Measurements from ENCODE around the gene WDR49. TPM values are rescaled to one million over a fixed set of nuclear protein-coding genes. Genes with fewer than 3 reads are reported as not detected.

WDR49 gene
- total RNA-seq, 1 experiment from 2014 or later, result 0.34 TPM

DNA sequence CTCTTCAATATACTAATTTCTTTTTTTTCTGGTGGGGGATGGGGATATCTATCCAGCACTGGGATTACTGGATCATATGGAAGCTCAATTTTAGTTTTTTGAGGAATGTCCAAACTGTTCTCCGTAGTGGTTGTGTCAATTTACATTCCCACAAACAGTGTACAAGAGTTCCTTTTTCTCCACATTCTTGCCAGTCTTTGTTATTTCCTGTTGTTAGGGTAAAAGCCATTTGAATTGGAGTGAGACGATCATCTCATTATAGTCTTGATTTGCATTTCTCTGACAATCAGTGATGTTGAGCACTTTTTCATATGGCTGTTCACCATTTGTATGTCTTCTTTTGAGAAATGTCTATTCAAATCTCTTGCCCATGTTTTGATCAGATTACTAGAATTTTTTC lies 12.8 kb upstream of the WDR49 start:
- no peaks in the 10 kb centered on the region for H3K9me2 ChIP-seq (ENCODE audit: insufficient read depth)
- no TSS peak for BruUV-seq (replicated peaks)
- no peaks in the 10 kb centered on the region for H3K27me3 ChIP-seq (ENCODE audit: insufficient read depth, low read length)
- ChIA-PET CTCF (no interaction called here), RAD21 (ENCODE audit: low non-redundant PET in 1 of 2, low total read pairs in 2 of 2, uncharacterized antibody in 2 of 2, unreplicated experiment in 2 of 2) (no interaction called here), POLR2A (no interaction called here)
- no peak overlapping the region for H3K4me3 ChIP-seq (replicated peaks in 1 of 2; ENCODE audit: low read depth in 1 of 2, low read length in 2 of 2)
- no peak overlapping the region for H3K4me2 ChIP-seq (ENCODE audit: low read length)
- no peak for ATAC-seq
- H3K9me3 ChIP-seq (ENCODE audit: control insufficient read depth in 1 of 2, insufficient read depth in 1 of 2, low read depth in 1 of 2, low read length in 2 of 2), result no peaks in the 10 kb centered on the region
- no peaks in the 10 kb centered on the region for H3K4me1 ChIP-seq (ENCODE audit: control insufficient read depth in 1 of 2, insufficient read depth in 2 of 2, low read length in 2 of 2)
- H3K9ac ChIP-seq (ENCODE audit: low read length), result no peak overlapping the region
- DNase-seq (ENCODE audit: low read depth, low spot score), result no peak
- no peaks in the 10 kb centered on the region for H4K20me1 ChIP-seq (ENCODE audit: insufficient read depth)
- H3K27ac ChIP-seq (ENCODE audit: low read depth, low read length), result no peak overlapping the region
- no peaks in the 10 kb centered on the region for H3K36me3 ChIP-seq (ENCODE audit: control insufficient read depth in 1 of 2, insufficient read depth in 2 of 2, low read length in 2 of 2)
- intact Hi-C loops (cut with micrococcal nuclease), result no loop called here
- no peak for TF ChIP-seq SRF (IDR thresholded peaks at IDR 0.05; ENCODE audit: low read depth)
- no peak for TF ChIP-seq POLR2AphosphoS5 (IDR thresholded peaks at IDR 0.05; ENCODE audit: low read depth, low read length)
- TF ChIP-seq ELF1 (IDR thresholded peaks at IDR 0.05; ENCODE audit: borderline replicate concordance, low read depth), result no peak
- TF ChIP-seq EZH2 (IDR thresholded peaks at IDR 0.05), result no peak
- no peak for TF ChIP-seq REST (IDR thresholded peaks at IDR 0.05; ENCODE audit: low read depth)
- no peak for TF ChIP-seq FOSL1 (IDR thresholded peaks at IDR 0.05; ENCODE audit: low read depth)
- no peak for TF ChIP-seq YY1 (IDR thresholded peaks at IDR 0.05; ENCODE audit: extremely low read depth, insufficient replicate concordance, low read depth, low read length)
- H3K79me2 ChIP-seq (ENCODE audit: insufficient read depth, low read length), result no peaks in the 10 kb centered on the region
- H2AFZ ChIP-seq (ENCODE audit: low read depth, low read length, poor library complexity, severe bottlenecking), result no peak overlapping the region
